GM12874 (cell line): ENCODE measurements around the gene ADGRF4.

Source experiments
- CTCF ChIP-seq: IDR thresholded peaks from 2 replicates; pipeline ENCODE4 v1.5.1; 2011; ENCODE audit warnings: low read depth, mild to moderate bottlenecking, control low read depth, low read length, moderate library complexity; ENCODE audit not compliant: insufficient read depth

The ADGRF4 gene

GRCh38 chr6:47736083-47736700, 37.8 kb downstream of the ADGRF4 start:
- no peak for TF ChIP-seq CTCF

GRCh38 chr6:47737406-47737805, 39.0 kb downstream of the ADGRF4 start:
- TF ChIP-seq CTCF: no peak

DNA sequence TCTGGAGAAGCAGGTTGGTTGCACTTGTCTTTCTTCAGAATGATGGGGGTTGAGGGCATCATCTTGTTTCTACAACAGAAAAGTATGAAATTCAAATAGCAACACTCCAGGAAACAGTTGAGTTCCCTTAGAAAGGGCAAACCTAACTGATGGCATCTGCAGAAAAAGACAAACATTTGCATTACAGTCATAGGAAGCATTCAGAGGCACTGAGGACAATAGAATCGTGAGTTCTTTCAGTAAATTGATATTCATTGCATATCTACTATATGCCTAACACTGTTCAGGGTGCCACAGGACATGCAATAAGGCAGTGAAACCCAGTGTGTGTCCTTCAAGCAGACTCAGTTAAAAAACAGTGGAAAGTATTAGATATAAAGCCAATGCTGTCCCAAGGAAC, 42.3 kb downstream of the ADGRF4 start:
- TF ChIP-seq CTCF: no peak

DNA sequence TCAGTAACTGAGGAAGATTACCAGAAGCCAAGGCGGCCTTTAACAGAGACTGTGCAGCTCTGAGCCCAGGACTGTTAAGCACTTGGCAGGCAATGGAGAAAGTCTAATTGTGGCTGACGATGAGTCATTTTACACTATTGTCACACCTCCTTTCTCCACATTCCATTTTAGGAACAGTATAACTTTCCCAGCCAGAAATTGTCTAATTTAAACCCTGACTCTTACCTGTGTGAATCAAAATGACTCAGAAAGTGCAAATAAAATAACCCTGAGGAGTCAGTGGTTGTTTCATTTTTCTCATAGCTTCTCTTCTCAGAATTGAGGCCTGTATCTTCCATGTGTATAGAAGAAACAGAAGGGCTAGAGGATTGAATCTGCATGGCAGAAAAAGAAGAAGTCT, 43.4 kb downstream of the ADGRF4 start:
- TF ChIP-seq CTCF: no peak

DNA sequence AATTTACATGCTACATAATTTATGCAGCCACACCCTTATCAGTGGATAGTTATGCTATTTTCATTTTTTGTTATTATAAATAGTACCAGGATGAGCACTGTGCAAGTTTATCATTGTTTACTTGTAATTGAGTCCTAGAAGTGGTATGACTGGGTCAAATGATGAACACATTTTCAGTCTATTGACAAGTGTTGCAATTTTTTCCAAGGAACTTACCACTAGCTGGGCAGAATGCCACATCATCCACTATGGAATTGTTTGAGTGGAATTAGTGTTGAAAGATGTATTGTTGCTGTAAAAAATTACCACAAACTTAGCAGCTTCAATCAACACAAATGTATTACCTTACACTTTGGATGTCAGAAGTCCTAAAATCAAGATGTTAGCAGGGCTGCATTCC, 45.4 kb downstream of the ADGRF4 start:
- no peak for TF ChIP-seq CTCF

DNA sequence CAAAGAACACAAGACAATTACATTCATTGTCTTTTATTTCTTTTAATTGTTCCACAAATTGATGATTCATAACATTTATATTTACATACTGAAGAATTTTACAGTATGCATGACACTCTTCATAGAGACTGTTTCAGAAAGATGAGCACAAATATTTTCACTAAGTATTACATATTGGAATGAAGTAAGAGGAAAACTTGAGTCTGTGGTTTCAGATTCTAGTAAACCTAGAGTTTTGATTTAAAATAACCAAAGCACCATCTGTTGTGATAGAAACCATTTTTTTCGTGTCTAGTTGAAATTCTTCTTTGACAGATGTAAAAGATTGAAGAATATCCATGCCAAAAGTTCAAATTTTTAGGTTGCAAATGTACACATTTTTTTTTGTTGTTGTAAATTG, 51.4 kb downstream of the ADGRF4 start:
- no peak for TF ChIP-seq CTCF

DNA sequence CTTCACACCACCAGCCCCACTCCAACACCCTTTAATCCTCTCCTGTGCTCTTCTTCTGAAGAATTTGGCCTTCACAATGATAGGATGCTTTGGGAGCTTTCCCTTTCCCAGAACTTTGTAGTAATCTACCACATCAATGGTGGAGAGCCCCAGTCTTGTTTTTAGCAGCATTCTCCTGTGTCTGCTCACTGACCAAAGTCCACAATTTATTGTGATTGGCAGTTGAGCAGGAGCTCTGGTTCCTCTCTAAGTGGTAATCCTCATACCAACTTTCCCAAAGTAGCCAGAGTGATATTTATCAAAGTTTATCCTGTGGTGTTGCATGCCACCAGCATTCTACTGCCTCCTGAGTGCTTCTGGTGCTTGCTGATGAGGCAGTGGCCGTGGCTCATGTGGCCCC, 54.4 kb downstream of the ADGRF4 start:
- no peak for TF ChIP-seq CTCF
